ENCODE results near the gene RAB11FIP3. TPM values are rescaled to one million over a fixed set of nuclear protein-coding genes. Genes with fewer than 3 reads are reported as not detected.

Gene RAB11FIP3
- total RNA-seq, 1 experiment from 2014 or later, result 12.8 TPM

GRCh38 chr16:502179-502943 is 76.9 kb downstream of the RAB11FIP3 start (continued):
- TF ChIP-seq, protein P1, sequence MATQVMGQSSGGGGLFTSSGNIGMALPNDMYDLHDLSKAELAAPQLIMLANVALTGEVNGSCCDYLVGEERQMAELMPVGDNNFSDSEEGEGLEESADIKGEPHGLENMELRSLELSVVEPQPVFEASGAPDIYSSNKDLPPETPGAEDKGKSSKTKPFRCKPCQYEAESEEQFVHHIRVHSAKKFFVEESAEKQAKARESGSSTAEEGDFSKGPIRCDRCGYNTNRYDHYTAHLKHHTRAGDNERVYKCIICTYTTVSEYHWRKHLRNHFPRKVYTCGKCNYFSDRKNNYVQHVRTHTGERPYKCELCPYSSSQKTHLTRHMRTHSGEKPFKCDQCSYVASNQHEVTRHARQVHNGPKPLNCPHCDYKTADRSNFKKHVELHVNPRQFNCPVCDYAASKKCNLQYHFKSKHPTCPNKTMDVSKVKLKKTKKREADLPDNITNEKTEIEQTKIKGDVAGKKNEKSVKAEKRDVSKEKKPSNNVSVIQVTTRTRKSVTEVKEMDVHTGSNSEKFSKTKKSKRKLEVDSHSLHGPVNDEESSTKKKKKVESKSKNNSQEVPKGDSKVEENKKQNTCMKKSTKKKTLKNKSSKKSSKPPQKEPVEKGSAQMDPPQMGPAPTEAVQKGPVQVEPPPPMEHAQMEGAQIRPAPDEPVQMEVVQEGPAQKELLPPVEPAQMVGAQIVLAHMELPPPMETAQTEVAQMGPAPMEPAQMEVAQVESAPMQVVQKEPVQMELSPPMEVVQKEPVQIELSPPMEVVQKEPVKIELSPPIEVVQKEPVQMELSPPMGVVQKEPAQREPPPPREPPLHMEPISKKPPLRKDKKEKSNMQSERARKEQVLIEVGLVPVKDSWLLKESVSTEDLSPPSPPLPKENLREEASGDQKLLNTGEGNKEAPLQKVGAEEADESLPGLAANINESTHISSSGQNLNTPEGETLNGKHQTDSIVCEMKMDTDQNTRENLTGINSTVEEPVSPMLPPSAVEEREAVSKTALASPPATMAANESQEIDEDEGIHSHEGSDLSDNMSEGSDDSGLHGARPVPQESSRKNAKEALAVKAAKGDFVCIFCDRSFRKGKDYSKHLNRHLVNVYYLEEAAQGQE (IDR thresholded peaks at IDR 0.05; ENCODE audit: low read depth), result no peak
- TF ChIP-seq JUND (IDR thresholded peaks at IDR 0.05), result no peak

DNA sequence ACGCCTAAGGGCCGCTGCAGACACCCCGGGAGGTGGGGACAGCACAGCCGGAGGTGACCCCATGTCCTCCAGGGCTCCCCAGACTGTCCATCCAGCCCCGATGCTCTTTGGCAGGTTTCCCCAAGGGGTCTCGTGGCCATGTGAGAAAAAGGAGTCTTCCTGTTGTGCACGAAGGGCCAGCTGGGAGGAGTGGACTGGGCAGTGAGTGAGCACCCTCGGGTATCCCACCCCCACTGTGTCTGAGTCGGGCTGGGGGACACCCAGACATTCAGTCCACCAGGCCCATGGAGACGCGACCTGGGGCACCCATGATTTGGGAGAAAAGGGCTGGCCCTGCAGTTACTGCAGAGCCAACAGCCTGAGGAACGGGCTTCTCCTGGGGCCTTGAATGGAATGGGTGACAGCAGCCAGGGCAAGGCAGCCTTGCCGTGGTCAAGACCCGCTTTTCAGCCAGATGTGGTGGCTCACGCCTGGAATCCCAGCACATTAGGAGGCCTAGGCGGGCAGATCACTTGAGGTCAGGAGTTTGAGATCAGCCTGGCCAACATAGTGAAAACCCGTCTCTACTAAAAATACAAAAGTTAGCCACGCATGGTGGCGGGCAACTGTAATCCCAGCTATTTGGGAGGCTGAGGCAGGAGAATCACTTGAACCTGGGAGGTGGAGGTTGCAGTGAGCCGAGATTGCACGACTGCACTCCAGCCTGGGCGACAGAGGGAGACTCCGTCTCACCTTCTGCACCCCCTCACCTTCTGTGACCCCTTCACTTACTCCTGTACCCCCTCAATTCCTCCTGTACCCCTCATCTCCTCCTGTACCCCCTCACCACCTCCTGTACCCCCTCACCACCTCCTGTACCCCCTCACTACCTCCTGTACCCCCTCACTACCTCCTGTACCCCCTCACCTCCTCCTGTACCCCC is 78.0 kb downstream of the RAB11FIP3 start:
- Histone ChIP-seq H2AFZ (ENCODE audit: low read depth, low read length, poor library complexity, severe bottlenecking) (no peak overlapping the region), H3K9me3 (ENCODE audit: control insufficient read depth in 1 of 2, insufficient read depth in 1 of 2, low read depth in 1 of 2, low read length in 2 of 2) (no peaks in the 10 kb centered on the region), H4K20me1 (ENCODE audit: insufficient read depth) (no peaks in the 10 kb centered on the region), H3K9me2 (ENCODE audit: insufficient read depth) (no peaks in the 10 kb centered on the region), H3K4me3 (replicated peaks in 1 of 2; ENCODE audit: low read depth in 1 of 2, low read length in 2 of 2) (no peak overlapping the region), H3K9ac (ENCODE audit: low read length) (no peak overlapping the region), H3K27ac (ENCODE audit: low read depth, low read length) (no peak overlapping the region), H3K4me1 (ENCODE audit: control insufficient read depth in 1 of 2, insufficient read depth in 2 of 2, low read length in 2 of 2) (no peaks in the 10 kb centered on the region; a peak in 1 of 4 replicates), H3K36me3 (ENCODE audit: control insufficient read depth in 1 of 2, insufficient read depth in 2 of 2, low read length in 2 of 2) (no peaks in the 10 kb centered on the region), H3K27me3 (ENCODE audit: insufficient read depth, low read length) (no peaks in the 10 kb centered on the region), H3K4me2 (ENCODE audit: low read length) (no peak overlapping the region), H3K79me2 (ENCODE audit: insufficient read depth, low read length) (no peaks in the 10 kb centered on the region)
- CTCF ChIA-PET, result no interaction called here
- intact Hi-C loops (cut with micrococcal nuclease), result no loop called here
- DNase-seq (ENCODE audit: low read depth, low spot score) (no peak), ATAC-seq (no peak)
- RAD21 ChIA-PET (ENCODE audit: low non-redundant PET in 1 of 2, low total read pairs in 2 of 2, uncharacterized antibody in 2 of 2, unreplicated experiment in 2 of 2), result no interaction called here
- POLR2A ChIA-PET, result no interaction called here
- BruUV-seq (replicated peaks), result no TSS peak
- TF ChIP-seq EZH2 (IDR thresholded peaks at IDR 0.05) (no peak), SP1 (IDR thresholded peaks at IDR 0.05; ENCODE audit: low read depth) (no peak), YY1 (IDR thresholded peaks at IDR 0.05; ENCODE audit: extremely low read depth, insufficient replicate concordance, low read depth, low read length) (no peak), EGR1 (IDR thresholded peaks at IDR 0.05; ENCODE audit: low read depth) (no peak)
